Psoas muscle (tissue), 8 donors: ENCODE results near the gene RCC2. TPM values are rescaled to one million over a fixed set of nuclear protein-coding genes. Genes with fewer than 3 reads are reported as not detected.

Source experiments
- ATAC-seq, 4 donors: fragments of 200-7000 bp; cut with Tn5 transposase; one replicate each; pipeline ENCODE4 v1.9.1; 2020; ENCODE audit warnings: moderate library complexity in 3 of 4, mild to moderate bottlenecking in 2 of 4
- DNase-seq, 2 donors: peaks; one replicate each; pipeline ENCODE4 v3.0.0-alpha.2; 2020
- H3K27ac ChIP-seq: fragments of 200-600 bp; one replicate; pipeline ENCODE4 v1.8.0; 2022
- H3K27me3 ChIP-seq, 3 donors: fragments of 200-600 bp in 1 of 3; one replicate each; pipeline versions ENCODE4 v1.6.1 to v1.8.0; 2013 to 2022; ENCODE audit warnings: low read length in 2 of 3, mild to moderate bottlenecking in 2 of 3, moderate library complexity in 1 of 3; ENCODE audit not compliant: insufficient read depth in 3 of 3
- H3K36me3 ChIP-seq, 2 donors: fragments of 200-600 bp in 1 of 2; one replicate each; pipeline versions ENCODE4 v1.6.1 to v1.8.0; 2013 to 2022; ENCODE audit warnings: low read depth in 1 of 2, mild to moderate bottlenecking in 1 of 2, moderate library complexity in 1 of 2; ENCODE audit not compliant: insufficient read depth in 1 of 2
- H3K4me1 ChIP-seq: fragments of 200-600 bp; one replicate; pipeline ENCODE4 v1.8.0; 2022
- H3K4me3 ChIP-seq: fragments of 200-600 bp; one replicate; pipeline ENCODE4 v1.8.0; 2022; ENCODE audit warnings: mild to moderate bottlenecking
- H3K9me3 ChIP-seq: fragments of 200-600 bp; one replicate; pipeline ENCODE4 v1.8.0; 2022
- CTCF ChIP-seq: fragments of 200-600 bp; IDR thresholded peaks from one replicate; pipeline ENCODE4 v1.8.0; 2022; ENCODE audit warnings: antibody characterized with exemption
- WGBS, 3 donors: extraction: QIAGEN DNeasy Blood & Tissue Kit; methylation state at CpG; one replicate each; pipeline versions ENCODE4 v1.1.6 to v1.1.7; 2013; 5-methylcytosine and 5-hydroxymethylcytosine counted together
- intact Hi-C, 2 donors: fragments of 100-400 bp; cut with DNase I; formaldehyde crosslinking; loops; one replicate each; pipeline versions ENCODE4 v1.11.0 to v1.14.2; 2022
- polyA plus RNA-seq, 3 donors: library from polyadenylated mRNA; stranded (reverse); fragments of 200-250 nt; gene quantifications; one replicate each; pipeline ENCODE4 v1.2.3, GENCODE V29; 2013
- total RNA-seq, 4 donors: library from RNA; stranded (reverse); fragmentation: NEBNext Ultra II Directional in 2 of 4; extraction: Animal tissue kit (Norgen Biotek cat#: 25700) in 2 of 4; gene quantifications; one replicate each; pipeline versions ENCODE4 v1.2.1 to v1.2.4, GENCODE V29; 2021 to 2023
- donor health status: healthy with polysubstance abuse.
- donor health status: DM: no; HTN: no; CAD: no; lungs with moderate emphysema.
- donor health status: Bipolar disorder and iron deficiency.
- donor health status: healthy.
- donor health status: DM: yes; HTN: yes; CAD: no.
- donor health status: DM: no; HTN: no; CAD: no.
- donor health status: DM: no; HTN: no; CAD: no.
- donor health status: DM: yes; HTN: yes; CAD: no.

RCC2 gene
- total and polyA plus RNA-seq, 7 donors, result 6.8 to 18.7 (median 10.6) TPM

- no peak for ATAC-seq
These were observed 2.9 kb downstream of the RCC2 start for GRCh38 chr1:17436380-17437174.

GRCh38 chr1:17434601-17435000 is 4.9 kb downstream of the RCC2 start:
- no peak for ATAC-seq
- H3K36me3 ChIP-seq, result peaks cover 2 to 31% of the 10 kb centered on the region in 2 donors
- H3K9me3 ChIP-seq, result no peaks in the 10 kb centered on the region
- intact Hi-C loops, result loop anchor here in 1 of 2 donors (10.0 kb wide), 1 partner anchor 180 kb away; no protein-coding TSS in a partner anchor
- no peak for TF ChIP-seq CTCF
- H3K27me3 ChIP-seq, result no peaks in the 10 kb centered on the region
- no peak overlapping the region for H3K4me3 ChIP-seq
- 78 to 82% (median 82%) methylated on average over 9 of the region's 9 CpGs for WGBS, 3 donors
- H3K4me1 ChIP-seq, result peaks cover 6% of the 10 kb centered on the region
- no peak for DNase-seq
- no peak overlapping the region for H3K27ac ChIP-seq

More at GRCh38 chr1:17436380-17437174, 2.9 kb downstream of the RCC2 start:
- no peak for TF ChIP-seq CTCF
- peaks cover 2 to 31% of the 10 kb centered on the region in 2 donors for H3K36me3 ChIP-seq
- DNase-seq, result no peak
- peak overlapping the region; percentile 84 for H3K27ac ChIP-seq
- H3K27me3 ChIP-seq, result no peaks in the 10 kb centered on the region
- peaks cover 21% of the 10 kb centered on the region for H3K4me1 ChIP-seq
- 44 to 55% (median 45%) methylated on average over 13 of the region's 13 CpGs for WGBS, 3 donors
- no peaks in the 10 kb centered on the region for H3K9me3 ChIP-seq
- intact Hi-C loops, result loop anchor here in 1 of 2 donors (10.0 kb wide), 1 partner anchor 178 kb away; no protein-coding TSS in a partner anchor
- H3K4me3 ChIP-seq, result peak overlapping the region; percentile 93

GRCh38 chr1:17434016-17434415 is 5.5 kb downstream of the RCC2 start:
- no peak for DNase-seq
- Histone ChIP-seq H3K27ac (no peak overlapping the region), H3K4me1 (peaks cover 6% of the 10 kb centered on the region), H3K4me3 (no peak overlapping the region), H3K27me3 (no peaks in the 10 kb centered on the region), H3K9me3 (no peaks in the 10 kb centered on the region), H3K36me3 (peaks cover 2 to 34% of the 10 kb centered on the region in 2 donors)
- intact Hi-C loops, result loop anchor here in 1 of 2 donors (10.0 kb wide), 1 partner anchor 181 kb away; no protein-coding TSS in a partner anchor
- no peak for TF ChIP-seq CTCF
- no peak for ATAC-seq
- 68 to 86% (median 83%) methylated on average over 3 of the region's 3 CpGs for WGBS, 3 donors

- H3K27ac ChIP-seq, result no peak overlapping the region
- no peak overlapping the region for H3K4me3 ChIP-seq
- peaks cover 6% of the 10 kb centered on the region for H3K4me1 ChIP-seq
- ATAC-seq (no peak), DNase-seq (no peak)
- H3K9me3 ChIP-seq, result no peaks in the 10 kb centered on the region
- WGBS, 3 donors, result 90 to 93% (median 90%) methylated on average over 13 of the region's 13 CpGs
- H3K27me3 ChIP-seq, result no peaks in the 10 kb centered on the region
- no peak for TF ChIP-seq CTCF
- intact Hi-C loops, result loop anchor here in 1 of 2 donors (10.0 kb wide), 1 partner anchor 182 kb away; no protein-coding TSS in a partner anchor
- peaks cover 4 to 41% of the 10 kb centered on the region in 2 donors for H3K36me3 ChIP-seq
These were observed 6.2 kb downstream of the RCC2 start for GRCh38 chr1:17433261-17433660.
